ENCODE data around the gene EPB41L2.

EPB41L2 gene

GRCh38 chr6:130838250-130838860, 224.7 kb downstream of the EPB41L2 start:
- H3K4me3 ChIP-seq (ENCODE audit: low read length), result no peak overlapping the region
- no peak for TF ChIP-seq CTCF (conservative IDR thresholded peaks at IDR 0.05; ENCODE audit: low read depth, low read length)
- no peak for DNase-seq (ENCODE audit: low read depth)

- TF ChIP-seq CTCF (conservative IDR thresholded peaks at IDR 0.05; ENCODE audit: low read depth, low read length), result no peak
- no peak for DNase-seq (ENCODE audit: low read depth)
- no peak overlapping the region for H3K4me3 ChIP-seq (ENCODE audit: low read length)
Observed at GRCh38 chr6:130837067-130837466, 226.0 kb downstream of the EPB41L2 start.

- TF ChIP-seq CTCF (conservative IDR thresholded peaks at IDR 0.05; ENCODE audit: low read depth, low read length), result no peak
- DNase-seq (ENCODE audit: low read depth), result no peak
- H3K4me3 ChIP-seq (ENCODE audit: low read length), result no peak overlapping the region
Observed at GRCh38 chr6:130836055-130836640, 226.9 kb downstream of the EPB41L2 start.

- H3K4me3 ChIP-seq (ENCODE audit: low read length), result no peak overlapping the region
- no peak for TF ChIP-seq CTCF (conservative IDR thresholded peaks at IDR 0.05; ENCODE audit: low read depth, low read length)
- no peak for DNase-seq (ENCODE audit: low read depth)
Observed at GRCh38 chr6:130834482-130835251, 228.4 kb downstream of the EPB41L2 start.

GRCh38 chr6:130833569-130833968, 229.5 kb downstream of the EPB41L2 start:
- no peak for TF ChIP-seq CTCF (conservative IDR thresholded peaks at IDR 0.05; ENCODE audit: low read depth, low read length)
- H3K4me3 ChIP-seq (ENCODE audit: low read length), result no peak overlapping the region

GRCh38 chr6:130831607-130832006, 231.4 kb downstream of the EPB41L2 start:
- no peak overlapping the region for H3K4me3 ChIP-seq (ENCODE audit: low read length)
- no peak for TF ChIP-seq CTCF (conservative IDR thresholded peaks at IDR 0.05; ENCODE audit: low read depth, low read length)
- DNase-seq (ENCODE audit: low read depth), result no peak

More at GRCh38 chr6:130833569-130833968, 229.5 kb downstream of the EPB41L2 start:
- DNase-seq (ENCODE audit: low read depth), result no peak

Data from retinal pigment epithelial cell (primary cell).